Dedifferentiated amniotic fluid mesenchymal stem cell (primary cell): ENCODE data around the gene PTPRD.

ENCODE experiments used
- DNase-seq: peaks from one replicate; pipeline ENCODE4 v3.0.0-alpha.2; 2016; ENCODE audit errors: extremely low spot score

The PTPRD gene

DNA sequence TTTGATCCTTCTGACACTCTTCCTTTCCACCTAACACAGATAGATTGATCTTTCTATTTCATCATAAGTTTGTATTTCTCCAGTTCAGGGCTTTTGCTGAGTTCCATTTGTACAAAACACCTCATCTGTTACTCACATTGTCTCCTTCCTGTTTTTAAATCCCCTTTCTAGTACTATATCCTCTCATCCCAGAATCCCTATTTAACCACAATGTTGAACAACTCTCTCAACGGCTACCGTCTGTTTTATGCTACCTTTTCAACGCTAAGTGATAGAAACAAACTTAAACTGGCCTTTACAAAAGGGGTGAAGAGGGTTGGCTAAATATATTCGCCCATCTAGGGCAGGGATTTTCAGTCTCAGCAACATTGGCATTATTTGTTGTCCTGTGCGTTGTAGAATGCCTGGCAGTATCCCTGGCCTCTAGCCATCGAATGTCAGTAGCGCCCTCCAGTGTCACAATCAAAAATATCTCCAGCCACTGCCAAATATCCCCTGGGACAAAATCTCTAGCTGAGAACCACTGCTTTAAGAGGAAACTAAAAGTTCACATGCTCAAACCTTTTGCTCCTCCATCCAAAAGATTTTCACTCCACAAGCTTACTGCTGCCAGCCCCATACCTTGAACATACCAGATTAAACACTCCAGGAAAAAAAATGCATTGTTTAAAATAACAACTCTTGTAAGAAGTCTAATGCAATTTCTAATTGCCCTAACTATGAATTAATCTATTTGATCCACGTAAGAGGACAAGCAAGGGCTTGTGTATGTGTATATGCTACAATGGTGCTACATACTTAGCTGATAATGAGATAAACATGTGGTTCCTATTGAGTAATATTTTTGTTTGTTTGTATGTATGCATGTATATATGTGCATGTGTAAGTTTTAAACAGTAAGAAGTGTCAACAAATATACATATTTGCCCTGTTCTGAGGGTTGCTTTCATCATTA lies 344.0 kb downstream of the PTPRD start:
- no peak for DNase-seq

DNA sequence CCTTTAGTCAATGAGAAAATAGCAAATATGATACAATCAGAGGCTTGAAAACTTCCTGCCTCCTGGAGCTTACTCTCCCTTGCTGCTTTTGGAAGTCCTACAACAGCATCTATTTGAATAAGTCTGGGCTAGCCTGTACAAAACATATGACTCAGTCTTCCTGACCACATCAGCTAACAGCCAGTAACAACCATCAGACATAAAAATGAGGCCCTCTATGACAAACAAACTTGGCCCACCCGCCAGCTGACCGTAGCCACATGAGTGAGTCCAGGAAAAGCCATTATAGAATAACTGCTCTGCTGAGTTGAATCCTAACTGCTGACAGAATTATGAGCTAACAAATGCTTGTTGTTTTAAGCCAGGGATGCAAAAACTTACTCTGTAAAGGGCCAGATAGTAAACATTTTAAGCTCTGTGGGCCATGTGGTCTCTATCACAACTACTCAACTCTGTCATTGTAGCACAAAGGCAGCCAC lies 347.6 kb downstream of the PTPRD start:
- peak; percentile 34 for DNase-seq

DNA sequence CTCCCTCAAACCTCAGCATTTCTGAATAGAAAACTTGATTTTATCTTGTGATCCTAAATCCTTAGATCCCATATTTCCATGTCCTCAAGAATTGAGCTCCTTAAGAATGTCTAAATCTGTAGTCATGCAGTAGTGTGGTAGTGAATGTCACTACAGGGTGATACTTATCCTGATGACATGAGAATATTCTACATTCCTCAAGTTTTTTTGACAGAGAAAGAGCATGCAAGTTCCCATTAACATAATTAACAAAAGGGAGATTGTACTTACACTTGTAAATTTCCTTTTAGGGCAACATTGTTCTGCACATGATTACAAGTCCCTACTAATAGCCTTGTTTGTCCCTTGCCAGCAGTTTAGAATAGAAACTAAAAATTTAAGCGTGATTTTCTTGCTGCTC lies 352.3 kb downstream of the PTPRD start:
- no peak for DNase-seq

DNA sequence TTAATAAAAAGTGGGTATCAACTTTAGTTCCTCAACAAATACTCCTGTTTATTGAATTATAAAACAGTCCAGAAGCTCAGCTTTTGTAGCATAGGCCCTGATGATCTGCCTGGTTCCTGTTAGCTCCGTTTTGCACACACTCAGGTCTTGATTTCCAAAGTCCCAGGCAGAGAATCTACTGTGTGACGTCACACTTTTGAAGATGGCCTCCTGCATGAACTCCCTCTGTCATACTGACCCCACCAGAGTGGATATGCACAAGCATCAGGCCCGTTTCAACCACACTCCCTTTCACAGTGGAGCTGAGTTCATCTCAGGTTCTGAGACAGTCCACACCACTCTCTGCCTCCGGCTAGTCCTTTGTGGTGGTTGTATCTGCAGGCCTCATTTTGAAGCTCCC lies 353.1 kb downstream of the PTPRD start:
- no peak for DNase-seq

DNA sequence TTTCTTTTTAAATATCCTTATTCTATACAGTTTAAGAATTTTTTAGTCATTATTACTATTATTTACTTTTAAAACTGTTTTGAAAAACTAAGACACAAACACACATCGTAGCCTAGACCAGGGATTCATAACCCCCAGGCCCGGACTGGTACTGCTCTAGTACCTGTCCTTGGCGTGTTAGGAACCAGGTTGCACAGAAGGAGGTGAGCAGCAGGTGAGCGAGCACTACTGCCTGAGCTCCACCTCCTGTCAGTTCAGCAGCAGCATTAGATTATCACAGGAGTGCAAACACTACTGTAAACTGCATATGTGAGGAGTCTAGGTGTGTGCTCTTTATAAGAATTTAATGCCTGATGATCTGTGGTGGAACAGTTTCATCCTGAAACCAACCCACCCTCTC lies 357.0 kb downstream of the PTPRD start:
- no peak for DNase-seq

DNA sequence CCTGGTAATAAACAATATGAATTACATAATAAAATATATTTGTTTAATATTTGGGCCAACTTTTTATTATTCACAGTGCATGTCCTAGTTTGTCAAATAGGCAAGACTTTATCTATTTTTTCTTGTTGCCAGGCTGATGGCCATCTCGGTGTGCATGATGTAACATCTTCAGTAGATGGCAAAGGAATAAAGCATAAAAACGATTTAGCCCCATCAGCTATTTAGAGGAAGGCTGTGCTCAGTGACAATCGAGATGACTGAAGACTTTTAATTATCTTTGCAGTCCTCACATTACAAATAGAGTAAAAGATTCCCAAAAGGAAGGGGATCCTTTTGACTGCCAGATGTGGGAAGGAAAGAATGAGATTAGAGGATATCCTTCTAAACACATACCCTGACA lies 358.5 kb downstream of the PTPRD start:
- no peak for DNase-seq

DNA sequence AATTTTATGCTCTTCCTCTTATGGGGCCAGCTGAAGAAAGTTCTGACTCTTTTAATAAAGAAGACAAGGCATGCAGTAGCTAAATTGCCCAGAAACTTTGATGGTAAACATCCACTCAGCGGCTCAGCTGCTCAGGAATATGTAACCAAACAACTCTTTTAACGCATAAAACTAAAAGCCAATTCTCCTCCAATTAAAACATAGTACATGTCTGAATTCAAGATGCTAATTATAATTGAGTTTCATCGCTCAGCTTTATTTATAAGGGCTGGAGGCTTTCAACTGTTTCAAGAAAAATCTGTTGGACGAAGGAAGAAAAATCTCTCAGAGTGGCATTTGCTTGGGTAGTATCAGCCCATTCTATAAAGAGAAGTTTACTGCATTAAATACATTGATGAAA lies 359.5 kb downstream of the PTPRD start:
- no peak for DNase-seq

DNA sequence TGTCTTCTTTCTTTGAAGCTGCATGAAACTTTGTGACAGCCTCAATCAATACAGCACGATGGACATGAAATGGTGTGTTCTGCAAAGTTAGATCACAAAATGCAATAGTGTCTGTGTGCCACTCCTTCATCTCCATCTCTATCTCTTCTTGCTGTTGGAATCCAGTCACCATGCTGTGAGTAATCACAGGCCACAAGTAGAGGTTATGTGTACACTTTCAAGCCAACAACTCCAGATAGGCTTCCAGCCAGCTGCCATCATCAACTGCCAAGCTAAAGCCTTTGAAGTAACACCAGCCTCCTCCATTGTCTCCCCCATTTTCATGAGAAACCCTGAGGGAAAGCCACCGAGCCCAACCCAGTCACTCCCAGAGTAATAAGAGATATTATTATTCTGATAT lies 360.6 kb downstream of the PTPRD start:
- DNase-seq, result no peak

DNA sequence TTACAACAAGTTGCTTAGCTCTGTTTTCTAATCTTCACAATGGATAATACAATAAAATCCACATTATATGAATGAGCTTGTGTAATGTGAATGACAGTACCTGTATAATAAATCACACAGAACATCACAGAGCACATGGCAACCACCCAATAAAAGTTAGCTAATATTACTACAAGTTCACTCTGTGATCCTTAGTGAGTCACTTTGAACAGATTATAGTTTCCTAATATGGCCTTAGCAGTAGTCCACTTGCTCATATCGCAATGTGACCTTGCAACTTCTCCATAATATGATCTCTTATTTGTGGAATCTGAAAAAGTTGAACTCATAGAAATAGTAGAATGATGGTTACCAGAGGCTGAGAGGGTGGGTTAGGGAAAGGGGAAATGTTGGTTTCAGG lies 361.3 kb downstream of the PTPRD start:
- DNase-seq, result no peak

DNA sequence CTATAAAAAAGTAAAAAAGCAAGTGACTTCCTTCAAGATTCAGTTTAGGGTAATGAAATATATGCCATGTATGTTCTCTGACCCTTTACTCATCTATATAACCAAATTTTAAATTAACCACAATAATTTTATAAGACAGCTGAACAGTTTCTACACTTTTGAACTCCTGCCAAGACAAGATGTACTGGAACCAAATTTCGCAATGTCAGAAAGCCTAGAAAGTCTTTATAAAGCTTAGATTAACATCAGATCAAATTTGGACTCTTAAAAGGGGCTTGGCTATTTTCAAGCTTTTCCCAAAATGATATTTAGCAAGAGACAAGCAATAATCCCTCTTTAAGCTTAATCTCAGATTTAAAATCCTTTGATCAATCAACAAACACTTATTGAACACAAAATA lies 362.6 kb downstream of the PTPRD start:
- DNase-seq, result no peak

DNA sequence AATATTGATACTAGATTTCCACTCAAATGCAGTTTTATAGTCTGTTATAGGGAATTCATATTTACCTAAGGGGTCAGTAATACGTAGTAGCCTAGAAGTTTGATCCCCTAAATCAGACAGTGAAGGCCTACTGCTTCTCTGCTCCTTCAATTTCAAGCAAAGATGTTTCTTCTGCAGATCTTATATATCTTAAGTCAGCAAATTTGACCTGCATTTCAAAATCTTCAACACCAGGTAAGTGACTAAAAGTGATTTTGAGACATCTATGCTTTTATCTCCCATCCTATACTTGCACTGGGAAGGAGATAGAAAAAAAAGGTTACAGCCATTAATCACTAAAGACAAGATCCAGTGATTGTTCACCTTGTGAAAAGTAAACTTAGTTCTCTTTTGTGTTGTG lies 363.9 kb downstream of the PTPRD start:
- DNase-seq, result no peak

DNA sequence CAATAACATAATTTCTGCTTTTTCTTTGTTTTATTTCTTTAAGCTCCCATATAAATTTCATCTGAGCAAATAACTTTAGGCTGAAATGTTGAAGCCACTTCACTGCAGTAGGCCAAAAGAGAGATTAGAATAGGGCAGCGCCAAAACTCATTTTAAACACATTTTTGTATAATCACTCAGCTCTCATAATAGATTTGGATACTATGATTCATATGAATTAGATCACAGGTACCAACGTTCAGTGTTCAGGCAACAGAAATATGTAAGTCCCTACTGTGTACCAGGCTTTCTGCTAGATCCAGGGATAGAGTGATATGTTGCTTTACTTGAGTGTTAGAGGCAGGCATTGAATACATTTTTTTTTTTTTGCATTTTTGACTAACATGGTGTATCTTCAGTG lies 370.5 kb downstream of the PTPRD start:
- no peak for DNase-seq

DNA sequence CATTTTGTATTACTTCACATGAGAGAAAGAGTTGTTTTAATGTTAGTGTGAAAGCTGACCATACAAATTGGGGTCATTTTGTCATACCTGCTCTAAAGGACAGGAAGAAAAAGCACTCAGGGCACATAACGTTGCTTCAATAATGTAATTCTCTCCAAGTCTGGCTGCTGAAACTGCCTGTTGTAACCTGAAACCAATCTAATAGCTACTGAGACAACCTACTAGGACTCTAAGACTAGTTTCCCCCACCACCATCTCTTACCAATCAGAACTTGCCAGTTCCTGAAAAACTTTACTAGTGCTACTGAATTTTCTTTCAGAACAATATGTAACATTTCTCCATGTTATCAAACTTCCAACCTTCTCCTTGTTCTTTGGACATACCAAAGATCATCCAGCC lies 374.7 kb downstream of the PTPRD start:
- DNase-seq, result no peak

DNA sequence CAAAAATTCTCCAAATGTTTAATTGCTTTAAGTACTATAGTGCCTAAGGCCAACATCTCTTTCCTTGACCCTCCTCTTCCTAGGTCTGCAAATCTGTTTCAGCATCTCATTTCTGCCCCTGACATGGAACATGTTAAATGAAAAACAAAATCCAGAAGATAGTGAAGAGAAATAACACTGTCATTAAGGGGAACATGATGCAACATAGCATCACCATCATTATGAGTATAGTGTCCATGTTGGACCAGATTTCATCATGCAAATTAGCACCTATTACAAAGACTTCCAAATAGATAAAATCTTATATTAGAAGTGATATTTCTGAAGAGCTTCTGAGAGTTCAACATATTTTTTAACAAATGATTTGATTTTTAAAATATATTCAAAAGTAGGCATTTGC lies 375.2 kb downstream of the PTPRD start:
- DNase-seq, result no peak

DNA sequence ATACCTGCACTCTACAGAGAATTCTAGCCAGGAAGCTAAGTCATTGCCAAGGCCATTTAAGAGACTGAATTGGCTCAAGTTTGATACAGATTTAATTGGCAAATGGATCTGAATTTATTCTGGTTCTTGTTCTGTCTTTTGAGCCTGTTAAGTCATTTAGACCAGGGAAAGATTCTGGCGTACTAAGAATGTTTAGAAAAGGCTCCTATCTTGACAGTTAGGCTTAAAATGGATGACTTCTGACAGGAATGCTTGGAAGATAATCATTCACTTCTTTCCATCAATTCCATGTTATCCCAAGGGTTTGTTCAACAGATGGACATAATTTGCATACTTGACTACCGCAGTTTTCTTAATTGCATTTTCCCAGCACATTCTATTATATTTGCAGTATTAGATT lies 376.6 kb downstream of the PTPRD start:
- no peak for DNase-seq

DNA sequence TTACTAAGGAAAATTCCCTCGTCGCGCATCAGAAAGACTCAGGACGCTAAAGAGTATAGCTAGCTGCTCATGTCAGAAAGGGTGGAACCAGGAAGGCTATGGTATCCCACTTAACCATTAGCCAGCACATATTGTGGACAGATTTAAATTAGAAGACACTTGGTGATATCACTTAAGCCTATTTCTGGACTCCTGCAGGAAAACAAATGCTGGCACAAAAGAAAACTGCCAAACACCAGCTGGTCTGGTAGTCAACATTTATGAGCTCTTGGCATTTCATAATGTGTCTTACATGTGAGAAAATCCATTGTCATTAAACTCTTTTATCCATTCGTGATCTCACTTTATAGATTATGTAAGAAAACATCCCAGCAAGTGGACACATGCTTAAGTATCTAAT lies 377.4 kb downstream of the PTPRD start:
- no peak for DNase-seq

DNA sequence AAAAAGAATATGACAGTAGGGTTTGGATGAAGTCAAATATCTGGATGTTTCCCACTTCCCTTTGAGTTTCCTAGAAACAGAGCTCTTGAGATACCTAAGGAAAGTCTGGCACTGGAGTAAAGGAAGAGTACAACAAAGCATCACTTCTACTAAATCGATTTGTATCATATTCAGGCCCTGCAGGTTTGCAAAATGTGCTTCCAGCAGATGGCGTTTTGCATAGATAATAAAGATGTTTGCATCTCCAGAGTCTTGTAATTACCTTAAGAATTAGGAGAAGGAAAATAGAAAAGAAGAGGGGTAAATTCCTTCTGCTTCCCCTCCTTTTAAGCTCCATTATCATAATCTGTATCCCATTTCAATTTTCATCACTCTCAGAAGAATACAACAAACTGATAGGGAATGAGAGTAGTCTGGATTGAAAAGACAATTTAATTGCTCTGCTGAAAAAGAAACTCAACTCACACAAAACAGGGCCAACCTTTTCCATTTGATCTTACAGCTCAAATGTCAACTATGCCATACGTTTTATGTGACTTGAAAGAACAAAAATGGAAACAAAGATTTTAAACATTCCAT lies 380.4 kb downstream of the PTPRD start:
- no peak for DNase-seq

DNA sequence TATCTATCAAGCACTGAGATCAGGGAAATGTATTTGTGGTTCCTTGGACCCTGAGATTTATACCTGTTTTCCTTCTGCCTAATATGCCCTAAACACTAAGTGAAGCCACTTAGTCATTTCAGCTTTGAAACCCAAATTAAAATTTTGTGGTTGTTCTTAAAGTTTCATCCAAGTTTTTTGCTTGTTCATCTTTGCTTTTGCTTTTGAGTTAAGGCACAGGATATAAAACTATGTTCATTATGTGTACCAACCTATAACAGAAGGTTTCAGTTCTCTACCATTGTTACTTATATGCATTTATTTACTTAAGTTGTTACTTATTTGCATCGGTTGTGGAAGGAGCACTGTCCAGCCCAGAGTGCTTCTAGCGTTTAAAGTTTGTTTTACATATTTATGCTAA lies 382.3 kb downstream of the PTPRD start:
- no peak for DNase-seq

DNA sequence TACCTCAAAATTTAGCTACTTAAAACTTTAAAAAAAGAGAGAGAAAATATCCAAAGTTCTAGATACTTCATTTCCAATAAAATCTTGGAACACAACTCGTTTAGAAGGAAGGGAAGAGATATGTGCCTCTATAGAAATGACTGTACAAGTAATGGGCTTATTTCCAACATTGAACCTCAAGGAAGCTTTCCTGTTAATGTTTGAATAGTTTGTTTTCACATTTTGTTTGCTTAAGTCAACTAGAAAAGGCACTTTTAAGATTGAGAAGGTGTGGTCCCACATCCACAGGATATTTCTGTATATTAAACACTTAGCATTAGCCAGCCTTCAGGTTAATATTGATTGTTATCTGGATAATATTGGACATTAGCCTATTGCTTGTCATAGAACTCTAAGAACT lies 384.7 kb downstream of the PTPRD start:
- no peak for DNase-seq

DNA sequence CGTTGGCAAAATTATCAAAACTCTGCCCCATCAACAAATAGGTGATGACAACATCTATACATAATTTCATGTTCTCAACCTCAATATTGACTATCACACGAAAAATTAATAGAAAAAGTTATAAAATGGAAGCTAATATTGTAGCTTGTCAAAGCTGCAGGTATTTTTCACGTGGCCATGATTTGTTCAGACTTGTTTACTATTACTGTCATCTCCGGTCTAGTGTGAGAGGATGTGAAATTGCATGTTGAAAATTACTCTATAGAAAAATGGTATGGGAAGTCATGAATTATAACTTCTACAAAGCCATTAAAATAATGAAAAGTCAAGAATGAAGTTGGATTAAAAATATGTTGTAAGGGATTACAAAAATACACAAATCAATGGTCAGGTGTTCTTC lies 385.8 kb downstream of the PTPRD start:
- DNase-seq, result no peak

DNA sequence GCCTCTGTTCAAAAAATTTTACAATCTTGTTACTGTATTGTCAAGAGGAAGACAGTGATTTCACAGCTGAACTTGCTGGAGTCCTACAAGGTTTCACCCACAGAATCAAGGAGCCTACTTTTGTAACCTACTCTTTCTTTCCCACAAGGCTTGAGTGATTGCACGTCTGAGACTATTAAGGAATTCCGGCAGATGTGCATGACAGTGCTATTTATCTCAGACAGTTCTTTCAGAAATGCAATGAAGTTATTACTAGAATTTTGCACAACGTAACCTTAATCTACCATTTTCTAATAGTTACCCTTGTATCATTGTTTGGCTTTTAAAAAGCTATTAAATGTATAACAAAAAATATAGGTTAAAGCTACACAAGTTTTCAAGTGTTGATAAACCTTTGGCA lies 400.1 kb downstream of the PTPRD start:
- no peak for DNase-seq

DNA sequence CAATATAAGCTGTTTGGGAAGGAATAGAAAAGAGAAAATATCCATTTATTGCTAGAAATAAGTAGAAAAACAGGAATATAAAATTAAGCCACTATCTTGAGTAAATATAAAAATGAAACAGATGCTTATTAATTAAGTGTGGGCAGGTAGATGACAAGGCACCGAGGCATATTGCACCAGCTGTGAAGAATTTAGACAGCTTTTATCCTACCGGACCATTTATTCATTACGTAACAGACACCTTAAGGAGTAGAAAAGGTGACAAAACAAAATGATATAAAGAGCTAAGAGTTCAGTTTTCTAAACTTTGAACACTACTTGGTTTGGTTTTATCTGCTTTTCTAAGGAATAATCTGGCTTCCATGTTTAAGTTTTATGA lies 404.1 kb downstream of the PTPRD start:
- DNase-seq, result no peak

DNA sequence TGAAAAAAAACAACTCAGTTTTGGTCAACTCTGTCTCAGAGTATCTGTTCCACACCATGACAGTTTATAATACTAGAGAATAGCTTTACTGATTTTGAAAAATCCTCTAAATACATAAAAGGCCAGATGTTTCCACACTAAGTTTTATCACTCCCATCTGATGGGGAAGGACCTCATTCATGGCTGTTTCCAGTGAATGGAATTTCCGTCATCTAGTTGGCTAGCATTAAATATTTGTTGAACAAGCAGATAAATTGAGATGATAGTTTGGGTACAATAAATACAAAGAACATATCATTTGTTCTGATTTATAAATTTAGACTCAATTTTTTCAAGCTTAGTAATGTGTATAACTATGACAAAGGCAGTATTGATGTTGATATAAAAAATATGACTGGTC lies 408.5 kb downstream of the PTPRD start:
- no peak for DNase-seq

DNA sequence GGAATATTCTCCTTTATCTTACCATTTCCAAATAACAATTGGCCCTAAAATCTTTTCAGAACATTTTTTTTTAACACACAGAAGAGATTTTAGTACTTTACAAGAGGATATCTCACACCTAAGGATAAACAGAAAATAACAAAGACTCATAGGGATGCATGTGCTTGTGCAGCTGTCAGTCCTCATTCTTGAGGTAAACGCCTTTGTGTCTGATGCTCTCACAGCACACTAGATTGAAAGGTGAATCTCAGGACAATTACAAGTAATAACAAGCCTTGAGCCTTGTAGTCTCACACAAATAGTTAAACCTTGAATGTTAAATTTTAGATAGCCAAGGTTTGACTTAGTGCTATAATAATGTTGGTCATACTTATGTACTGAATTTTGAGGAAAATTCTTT lies 439.2 kb downstream of the PTPRD start:
- no peak for DNase-seq
